SU-DHL-6 (cell line): ENCODE data around the gene ST6GALNAC3.

Experiments used
- EZH2phosphoT487 ChIP-seq: fragments of 200-600 bp; sonication (generic), shearing (Covaris generic); conservative IDR thresholded peaks from 2 replicates; pipeline ENCODE4 v1.6.1; 2018; ENCODE audit warnings: mild to moderate bottlenecking, antibody characterized with exemption, low read length, moderate library complexity, mixed read lengths
- TF ChIP-seq, protein P1 (sequence below): fragments of 200-600 bp; sonication (generic); IDR thresholded peaks from one replicate; pipeline ENCODE4 v1.5.1; 2017; ENCODE audit warnings: antibody characterized with exemption, mild to moderate bottlenecking, low read length, moderate library complexity; ENCODE audit not compliant: insufficient read depth, poor library complexity, severe bottlenecking

DNA sequence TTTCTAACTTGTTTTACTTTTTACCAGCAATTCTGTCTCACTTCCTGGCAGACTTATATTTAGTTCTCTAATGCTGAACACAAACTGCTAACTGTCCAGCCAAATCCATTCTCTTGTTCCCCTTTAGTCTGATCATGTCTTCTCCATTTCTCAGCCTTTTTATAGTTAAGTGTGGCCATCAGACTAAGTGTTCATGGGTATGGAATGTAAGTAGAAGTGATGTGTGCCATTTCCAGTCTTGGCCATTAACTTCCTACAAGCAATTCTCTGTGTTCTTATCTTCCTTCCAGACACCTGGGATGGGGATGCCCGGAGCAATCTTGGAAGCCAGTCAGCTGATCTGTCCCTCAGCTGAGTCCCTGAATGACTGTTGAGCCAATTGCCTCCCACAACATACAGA, 165.8 kb downstream of the ST6GALNAC3 start:
- TF ChIP-seq, protein P1, sequence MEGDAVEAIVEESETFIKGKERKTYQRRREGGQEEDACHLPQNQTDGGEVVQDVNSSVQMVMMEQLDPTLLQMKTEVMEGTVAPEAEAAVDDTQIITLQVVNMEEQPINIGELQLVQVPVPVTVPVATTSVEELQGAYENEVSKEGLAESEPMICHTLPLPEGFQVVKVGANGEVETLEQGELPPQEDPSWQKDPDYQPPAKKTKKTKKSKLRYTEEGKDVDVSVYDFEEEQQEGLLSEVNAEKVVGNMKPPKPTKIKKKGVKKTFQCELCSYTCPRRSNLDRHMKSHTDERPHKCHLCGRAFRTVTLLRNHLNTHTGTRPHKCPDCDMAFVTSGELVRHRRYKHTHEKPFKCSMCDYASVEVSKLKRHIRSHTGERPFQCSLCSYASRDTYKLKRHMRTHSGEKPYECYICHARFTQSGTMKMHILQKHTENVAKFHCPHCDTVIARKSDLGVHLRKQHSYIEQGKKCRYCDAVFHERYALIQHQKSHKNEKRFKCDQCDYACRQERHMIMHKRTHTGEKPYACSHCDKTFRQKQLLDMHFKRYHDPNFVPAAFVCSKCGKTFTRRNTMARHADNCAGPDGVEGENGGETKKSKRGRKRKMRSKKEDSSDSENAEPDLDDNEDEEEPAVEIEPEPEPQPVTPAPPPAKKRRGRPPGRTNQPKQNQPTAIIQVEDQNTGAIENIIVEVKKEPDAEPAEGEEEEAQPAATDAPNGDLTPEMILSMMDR, result no peak
- TF ChIP-seq EZH2phosphoT487, result no peak
